HG02938 (cell line): Measurements from ENCODE around the gene CPE.
A peak's percentile ranks its signal among the peaks of the same experiment; 100 is the strongest.
"Not testable (repeated sequence)": the region's sequence is repeated elsewhere in the genome, so short reads cannot be mapped to it uniquely, and the experiment has no call there.

ENCODE experiments used
- ATAC-seq: cut with Tn5 transposase; IDR thresholded peaks from one replicate; pipeline ENCODE4 v1.9.1; 2021; ENCODE audit warnings: mild to moderate bottlenecking, moderate library complexity; ENCODE audit not compliant: unreplicated experiment

The CPE gene

DNA sequence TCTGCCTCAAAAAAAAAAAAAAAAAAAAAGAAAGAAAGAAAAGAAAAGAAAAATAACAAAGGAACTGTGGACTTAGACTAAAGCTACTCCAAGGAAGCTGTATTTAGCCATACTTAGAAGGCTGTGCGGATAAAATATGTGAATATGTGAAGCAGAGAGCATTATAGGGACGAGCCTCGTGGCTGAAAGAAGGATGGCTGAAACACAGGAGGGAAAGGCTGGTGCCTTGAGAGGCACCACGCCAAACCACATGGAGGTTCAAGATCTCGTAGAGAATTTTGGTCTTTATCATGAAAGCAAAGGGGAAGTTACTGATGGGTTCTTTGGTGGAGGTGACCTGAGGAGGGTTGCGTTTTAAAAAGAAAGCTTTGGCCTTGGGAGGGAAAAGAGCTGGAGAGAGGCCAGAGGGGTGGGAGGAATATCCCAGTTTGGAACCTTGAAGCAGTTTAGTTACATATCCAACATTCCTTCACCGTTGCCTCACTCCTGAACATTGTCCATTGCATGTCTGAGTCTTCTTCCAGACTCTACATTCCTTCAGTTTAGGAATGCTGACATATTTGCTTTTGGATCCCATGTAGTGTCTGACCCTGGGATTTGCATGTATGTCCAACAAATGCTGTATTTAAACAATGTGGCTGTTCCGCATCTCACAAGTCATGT lies 82.5 kb downstream of the CPE start:
- no peak for ATAC-seq

DNA sequence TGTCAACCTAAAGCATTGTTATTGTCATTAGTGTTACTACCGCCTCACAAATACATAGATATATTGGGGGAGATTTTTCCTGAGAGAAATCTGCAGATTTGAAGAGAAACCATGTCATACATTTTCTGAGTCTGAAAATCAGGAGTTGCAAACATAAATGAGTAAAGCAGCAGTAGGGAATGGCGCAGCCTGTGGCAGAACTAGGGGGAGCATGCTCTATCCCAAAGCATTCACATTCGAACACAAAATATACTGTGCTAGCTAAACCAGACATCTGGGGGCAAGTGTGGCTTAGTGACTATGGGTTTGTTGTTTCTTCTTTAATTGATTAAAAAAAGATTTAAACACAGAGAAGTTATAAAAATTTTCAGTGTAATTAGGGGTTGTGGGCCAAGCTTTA lies 83.2 kb downstream of the CPE start:
- ATAC-seq, result no peak

- no peak for ATAC-seq
These were observed 85.6 kb downstream of the CPE start for GRCh38 chr4:165464376-165464775.

GRCh38 chr4:165464813-165465381 lies 86.1 kb downstream of the CPE start:
- ATAC-seq, result peak; percentile 81

DNA sequence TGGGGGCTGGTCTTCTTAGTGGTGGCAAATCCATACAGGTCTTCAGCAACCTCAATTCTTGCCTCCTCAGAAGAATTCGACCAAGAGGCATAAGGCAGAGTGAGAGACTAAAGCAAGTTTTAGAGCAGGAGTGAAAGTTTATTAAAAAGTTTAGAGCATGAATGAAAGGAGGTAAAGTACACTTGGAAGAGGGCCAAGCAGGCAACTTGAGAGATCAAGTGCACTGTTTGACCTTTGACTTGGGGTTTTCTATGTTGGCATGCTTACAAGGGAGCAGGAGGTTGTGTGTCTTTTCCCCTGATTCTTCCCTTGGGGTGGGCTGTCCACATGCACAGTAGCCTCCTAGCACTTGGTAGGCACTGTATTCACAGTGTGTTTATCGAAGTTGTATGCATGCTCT lies 91.2 kb downstream of the CPE start:
- ATAC-seq, result no peak

GRCh38 chr4:165472943-165473676 lies 94.3 kb downstream of the CPE start:
- no peak for ATAC-seq

GRCh38 chr4:165474784-165475705 lies 96.2 kb downstream of the CPE start:
- no peak for ATAC-seq

DNA sequence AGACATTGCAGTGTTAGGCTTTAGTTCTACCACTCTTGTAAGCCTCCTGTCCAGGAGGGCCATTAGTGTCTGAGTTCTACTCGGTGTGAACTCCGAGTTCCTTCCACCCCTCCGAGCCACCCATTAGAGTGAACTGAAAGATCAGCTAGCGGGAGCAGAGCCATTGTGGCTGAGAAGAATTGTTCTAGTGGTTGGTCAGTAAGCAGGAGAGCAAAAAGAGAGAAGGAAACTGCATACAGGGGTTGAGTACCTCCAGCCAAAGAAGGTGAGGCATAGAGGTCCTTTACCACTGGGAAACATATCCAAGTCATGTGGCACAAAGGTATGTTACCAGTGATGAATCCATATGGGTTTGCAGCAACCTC lies 96.9 kb downstream of the CPE start:
- no peak for ATAC-seq

GRCh38 chr4:165476214-165477098 lies 97.6 kb downstream of the CPE start:
- no peak for ATAC-seq

- ATAC-seq, result no peak
These were observed 99.0 kb downstream of the CPE start for GRCh38 chr4:165477799-165478198.

GRCh38 chr4:165478260-165478659 lies 99.5 kb downstream of the CPE start:
- no peak for ATAC-seq

GRCh38 chr4:165481053-165481835 lies 102.4 kb downstream of the CPE start:
- ATAC-seq, result no peak

DNA sequence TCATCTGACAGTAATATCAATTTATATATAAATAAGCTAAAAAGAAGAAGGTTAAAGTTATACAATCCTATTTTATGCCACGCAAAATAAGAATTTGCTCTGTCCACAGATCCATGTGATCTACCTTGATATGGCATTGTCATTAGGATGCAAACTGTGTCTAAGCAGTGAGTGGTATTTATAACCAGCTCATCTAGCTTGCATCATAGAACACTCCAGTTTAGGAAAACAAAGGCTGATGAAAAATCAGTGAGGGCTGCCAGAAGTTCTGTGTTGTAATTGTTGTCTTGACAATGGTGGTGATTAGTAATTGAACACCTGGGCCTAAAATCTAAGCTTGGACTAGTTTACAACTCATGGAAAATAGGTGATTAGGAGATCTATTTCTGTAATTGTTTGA lies 111.0 kb downstream of the CPE start:
- no peak for ATAC-seq

GRCh38 chr4:165492583-165492982 lies 113.8 kb downstream of the CPE start:
- not testable (repeated sequence) for ATAC-seq

- peak; percentile 86 for ATAC-seq
These were observed 114.6 kb downstream of the CPE start for GRCh38 chr4:165493359-165493758.

GRCh38 chr4:165502916-165503907 lies 124.4 kb downstream of the CPE start:
- peak; percentile 77 for ATAC-seq

GRCh38 chr4:165504184-165504583 lies 125.4 kb downstream of the CPE start:
- ATAC-seq, result no peak
